ENCODE data around the gene PRXL2B.

The PRXL2B gene

GRCh38 chr1:2596530-2597333 lies 10.2 kb downstream of the PRXL2B start:
- Histone ChIP-seq H3K36me3 (ENCODE audit: control insufficient read depth, insufficient read depth, low read length) (no peaks in the 10 kb centered on the region), H3K79me2 (ENCODE audit: control insufficient read depth, insufficient read depth, low read length) (no peaks in the 10 kb centered on the region), H3K18ac (ENCODE audit: low read length) (no peak overlapping the region), H3K4me2 (ENCODE audit: low read length) (no peak overlapping the region), H3K4me3 (ENCODE audit: low read length) (no peak overlapping the region), H2AK5ac (ENCODE audit: low read length) (no peak overlapping the region), H4K8ac (ENCODE audit: low read depth, low read length) (no peak overlapping the region), H3K79me1 (ENCODE audit: low read length) (no peaks in the 10 kb centered on the region), H3K4ac (ENCODE audit: low read depth, low read length) (no peak overlapping the region), H3K9ac (ENCODE audit: low read length) (no peak overlapping the region), H3K23ac (ENCODE audit: low read length) (no peak overlapping the region), H4K5ac (ENCODE audit: low read length) (no peak overlapping the region), H2BK120ac (ENCODE audit: low read depth, low read length) (no peak overlapping the region), H3K4me1 (ENCODE audit: control insufficient read depth, low read depth, low read length) (no peaks in the 10 kb centered on the region), H2BK5ac (ENCODE audit: low read length) (no peak overlapping the region), H3K56ac (ENCODE audit: low read length) (no peak overlapping the region), H3K27me3 (ENCODE audit: insufficient read depth, low read length, poor library complexity) (no peaks in the 10 kb centered on the region), H3K27ac (ENCODE audit: low read depth, low read length) (no peak overlapping the region), H2BK15ac (replicated peaks; ENCODE audit: low read depth) (no peak overlapping the region)
- no CpG with 5 or more reads among the region's 28 CpGs for WGBS (ENCODE audit: extremely low coverage, insufficient coverage, low lambda C conversion rate)
- no peak for DNase-seq

GRCh38 chr1:2597441-2598328 lies 11.1 kb downstream of the PRXL2B start:
- Histone ChIP-seq H2AK5ac (ENCODE audit: low read length) (no peak overlapping the region), H3K23ac (ENCODE audit: low read length) (no peak overlapping the region), H3K4me1 (ENCODE audit: control insufficient read depth, low read depth, low read length) (no peaks in the 10 kb centered on the region), H3K18ac (ENCODE audit: low read length) (no peak overlapping the region), H3K4me3 (ENCODE audit: low read length) (no peak overlapping the region), H3K4me2 (ENCODE audit: low read length) (no peak overlapping the region), H3K79me1 (ENCODE audit: low read length) (no peaks in the 10 kb centered on the region), H3K9ac (ENCODE audit: low read length) (no peak overlapping the region), H2BK120ac (ENCODE audit: low read depth, low read length) (no peak overlapping the region), H3K36me3 (ENCODE audit: control insufficient read depth, insufficient read depth, low read length) (no peaks in the 10 kb centered on the region), H3K79me2 (ENCODE audit: control insufficient read depth, insufficient read depth, low read length) (no peaks in the 10 kb centered on the region), H3K4ac (ENCODE audit: low read depth, low read length) (no peak overlapping the region), H4K5ac (ENCODE audit: low read length) (no peak overlapping the region), H4K8ac (ENCODE audit: low read depth, low read length) (no peak overlapping the region), H3K27ac (ENCODE audit: low read depth, low read length) (no peak overlapping the region), H3K27me3 (ENCODE audit: insufficient read depth, low read length, poor library complexity) (no peaks in the 10 kb centered on the region), H3K56ac (ENCODE audit: low read length) (no peak overlapping the region), H2BK5ac (ENCODE audit: low read length) (no peak overlapping the region), H2BK15ac (replicated peaks; ENCODE audit: low read depth) (no peak overlapping the region)
- no peak for DNase-seq
- no CpG with 5 or more reads among the region's 34 CpGs for WGBS (ENCODE audit: extremely low coverage, insufficient coverage, low lambda C conversion rate)

- no peaks in the 10 kb centered on the region for H3K4me1 ChIP-seq (ENCODE audit: control insufficient read depth, low read depth, low read length)
- no peaks in the 10 kb centered on the region for H3K27me3 ChIP-seq (ENCODE audit: insufficient read depth, low read length, poor library complexity)
- no peaks in the 10 kb centered on the region for H3K79me1 ChIP-seq (ENCODE audit: low read length)
- H2BK5ac ChIP-seq (ENCODE audit: low read length) = no peak overlapping the region
- H3K27ac ChIP-seq (ENCODE audit: low read depth, low read length) = no peak overlapping the region
- no peaks in the 10 kb centered on the region for H3K79me2 ChIP-seq (ENCODE audit: control insufficient read depth, insufficient read depth, low read length)
- no peak overlapping the region for H4K8ac ChIP-seq (ENCODE audit: low read depth, low read length)
- H2AK5ac ChIP-seq (ENCODE audit: low read length) = no peak overlapping the region
- H3K56ac ChIP-seq (ENCODE audit: low read length) = no peak overlapping the region
- no peak overlapping the region for H2BK120ac ChIP-seq (ENCODE audit: low read depth, low read length)
- no peak overlapping the region for H3K4me2 ChIP-seq (ENCODE audit: low read length)
- no peak overlapping the region for H3K4ac ChIP-seq (ENCODE audit: low read depth, low read length)
- H2BK15ac ChIP-seq (replicated peaks; ENCODE audit: low read depth) = no peak overlapping the region
- H3K36me3 ChIP-seq (ENCODE audit: control insufficient read depth, insufficient read depth, low read length) = no peaks in the 10 kb centered on the region
- no peak overlapping the region for H3K9ac ChIP-seq (ENCODE audit: low read length)
- H4K5ac ChIP-seq (ENCODE audit: low read length) = no peak overlapping the region
- no CpG with 5 or more reads among the region's 3 CpGs for WGBS (ENCODE audit: extremely low coverage, insufficient coverage, low lambda C conversion rate)
- H3K23ac ChIP-seq (ENCODE audit: low read length) = no peak overlapping the region
- no peak for DNase-seq
- no peak overlapping the region for H3K4me3 ChIP-seq (ENCODE audit: low read length)
- no peak overlapping the region for H3K18ac ChIP-seq (ENCODE audit: low read length)
Observed at GRCh38 chr1:2598329-2598931, 11.9 kb downstream of the PRXL2B start.

GRCh38 chr1:2601721-2602303 lies 15.2 kb downstream of the PRXL2B start:
- Histone ChIP-seq H3K36me3 (ENCODE audit: control insufficient read depth, insufficient read depth, low read length) (no peaks in the 10 kb centered on the region), H3K27ac (ENCODE audit: low read depth, low read length) (no peak overlapping the region), H3K18ac (ENCODE audit: low read length) (no peak overlapping the region), H2BK5ac (ENCODE audit: low read length) (no peak overlapping the region), H3K79me2 (ENCODE audit: control insufficient read depth, insufficient read depth, low read length) (no peaks in the 10 kb centered on the region), H3K4ac (ENCODE audit: low read depth, low read length) (no peak overlapping the region), H3K4me2 (ENCODE audit: low read length) (no peak overlapping the region), H3K4me3 (ENCODE audit: low read length) (no peak overlapping the region), H2AK5ac (ENCODE audit: low read length) (no peak overlapping the region), H2BK15ac (replicated peaks; ENCODE audit: low read depth) (no peak overlapping the region), H4K5ac (ENCODE audit: low read length) (no peak overlapping the region), H4K8ac (ENCODE audit: low read depth, low read length) (no peak overlapping the region), H2BK120ac (ENCODE audit: low read depth, low read length) (no peak overlapping the region), H3K27me3 (ENCODE audit: insufficient read depth, low read length, poor library complexity) (no peaks in the 10 kb centered on the region), H3K23ac (ENCODE audit: low read length) (no peak overlapping the region), H3K9ac (ENCODE audit: low read length) (no peak overlapping the region), H3K79me1 (ENCODE audit: low read length) (no peaks in the 10 kb centered on the region), H3K56ac (ENCODE audit: low read length) (no peak overlapping the region), H3K4me1 (ENCODE audit: control insufficient read depth, low read depth, low read length) (no peaks in the 10 kb centered on the region)
- no CpG with 5 or more reads among the region's 18 CpGs for WGBS (ENCODE audit: extremely low coverage, insufficient coverage, low lambda C conversion rate)
- no peak for DNase-seq

- Histone ChIP-seq H3K9ac (ENCODE audit: low read length) (no peak overlapping the region), H3K4me2 (ENCODE audit: low read length) (no peak overlapping the region), H4K5ac (ENCODE audit: low read length) (no peak overlapping the region), H3K56ac (ENCODE audit: low read length) (no peak overlapping the region), H2BK15ac (replicated peaks; ENCODE audit: low read depth) (no peak overlapping the region), H2BK120ac (ENCODE audit: low read depth, low read length) (no peak overlapping the region), H3K23ac (ENCODE audit: low read length) (no peak overlapping the region), H3K27me3 (ENCODE audit: insufficient read depth, low read length, poor library complexity) (no peaks in the 10 kb centered on the region), H4K8ac (ENCODE audit: low read depth, low read length) (no peak overlapping the region), H3K4me1 (ENCODE audit: control insufficient read depth, low read depth, low read length) (no peaks in the 10 kb centered on the region), H3K4me3 (ENCODE audit: low read length) (no peak overlapping the region), H2BK5ac (ENCODE audit: low read length) (no peak overlapping the region), H3K36me3 (ENCODE audit: control insufficient read depth, insufficient read depth, low read length) (no peaks in the 10 kb centered on the region), H3K79me1 (ENCODE audit: low read length) (no peaks in the 10 kb centered on the region), H3K27ac (ENCODE audit: low read depth, low read length) (no peak overlapping the region), H3K79me2 (ENCODE audit: control insufficient read depth, insufficient read depth, low read length) (no peaks in the 10 kb centered on the region), H2AK5ac (ENCODE audit: low read length) (no peak overlapping the region), H3K18ac (ENCODE audit: low read length) (no peak overlapping the region), H3K4ac (ENCODE audit: low read depth, low read length) (no peak overlapping the region)
- no CpG with 5 or more reads among the region's 15 CpGs for WGBS (ENCODE audit: extremely low coverage, insufficient coverage, low lambda C conversion rate)
- DNase-seq = no peak
Observed at GRCh38 chr1:2602311-2602835, 15.8 kb downstream of the PRXL2B start.
